Liver (tissue), 5 donors: Measurements from ENCODE around the gene ARAP2. TPM values are rescaled to one million over a fixed set of nuclear protein-coding genes. Genes with fewer than 3 reads are reported as not detected.

Experiments used
- RXRA ChIP-seq, 2 donors: IDR thresholded peaks; 2 replicates each; pipeline ENCODE4 v1.6.1; 2017 to 2018; ENCODE audit warnings: antibody characterized with exemption in 2 of 2, mild to moderate bottlenecking in 1 of 2
- polyA plus RNA-seq, 2 donors: library from polyadenylated mRNA; stranded (reverse) in 1 of 2; unstranded in 1 of 2; fragments of 200-250 nt in 1 of 2; fragments of >200 nt in 1 of 2; fragmentation: Nextera tagmentation in 1 of 2; extraction: Ambion mirVana in 1 of 2; gene quantifications; one replicate each; pipeline versions ENCODE4 v1.2.1 to v1.2.3, GENCODE V29; 2013 to 2015
- total RNA-seq, 2 donors: library from RNA; depleted of rRNA; stranded (reverse); fragments of >200 nt; gene quantifications; one replicate each; pipeline ENCODE4 v1.2.3, GENCODE V29; 2014
- TF ChIP-seq, protein P1 (sequence below): IDR thresholded peaks from 2 replicates; pipeline ENCODE4 v1.6.1; 2016; ENCODE audit warnings: antibody characterized with exemption
- TF ChIP-seq, protein P2 (sequence below): IDR thresholded peaks from 2 replicates; pipeline ENCODE4 v1.6.1; 2016; ENCODE audit warnings: antibody characterized with exemption, mild to moderate bottlenecking
- donor health status: healthy.
- donor health status: healthy.
- donor health status: healthy.

The ARAP2 gene
- total and polyA plus RNA-seq, 4 donors = 1.6 to 23.6 (median 5.4) TPM

DNA sequence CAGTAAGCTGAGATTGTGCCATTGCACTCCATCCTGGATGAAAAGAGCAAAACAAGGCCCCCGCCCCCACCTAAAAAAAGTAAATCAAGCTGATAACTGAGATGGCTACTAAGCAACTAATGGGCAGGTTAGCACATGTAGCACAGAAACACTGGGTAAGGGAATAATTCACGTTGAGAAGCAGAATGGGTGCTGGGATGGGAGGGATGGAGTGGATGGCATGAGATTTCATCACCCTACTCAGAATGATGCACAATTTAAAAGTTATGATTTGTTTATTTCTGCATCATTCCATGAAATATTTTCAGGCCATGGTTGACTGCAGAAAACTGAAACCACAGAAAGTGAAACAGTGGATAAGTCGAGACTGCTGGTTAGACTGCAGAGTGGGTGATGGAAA, 224.0 kb downstream of the ARAP2 start (continued):
- TF ChIP-seq, protein P1, sequence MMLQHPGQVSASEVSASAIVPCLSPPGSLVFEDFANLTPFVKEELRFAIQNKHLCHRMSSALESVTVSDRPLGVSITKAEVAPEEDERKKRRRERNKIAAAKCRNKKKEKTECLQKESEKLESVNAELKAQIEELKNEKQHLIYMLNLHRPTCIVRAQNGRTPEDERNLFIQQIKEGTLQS = no peak
- no peak for TF ChIP-seq RXRA (IDR thresholded peaks at IDR 0.05)
- TF ChIP-seq, protein P2, sequence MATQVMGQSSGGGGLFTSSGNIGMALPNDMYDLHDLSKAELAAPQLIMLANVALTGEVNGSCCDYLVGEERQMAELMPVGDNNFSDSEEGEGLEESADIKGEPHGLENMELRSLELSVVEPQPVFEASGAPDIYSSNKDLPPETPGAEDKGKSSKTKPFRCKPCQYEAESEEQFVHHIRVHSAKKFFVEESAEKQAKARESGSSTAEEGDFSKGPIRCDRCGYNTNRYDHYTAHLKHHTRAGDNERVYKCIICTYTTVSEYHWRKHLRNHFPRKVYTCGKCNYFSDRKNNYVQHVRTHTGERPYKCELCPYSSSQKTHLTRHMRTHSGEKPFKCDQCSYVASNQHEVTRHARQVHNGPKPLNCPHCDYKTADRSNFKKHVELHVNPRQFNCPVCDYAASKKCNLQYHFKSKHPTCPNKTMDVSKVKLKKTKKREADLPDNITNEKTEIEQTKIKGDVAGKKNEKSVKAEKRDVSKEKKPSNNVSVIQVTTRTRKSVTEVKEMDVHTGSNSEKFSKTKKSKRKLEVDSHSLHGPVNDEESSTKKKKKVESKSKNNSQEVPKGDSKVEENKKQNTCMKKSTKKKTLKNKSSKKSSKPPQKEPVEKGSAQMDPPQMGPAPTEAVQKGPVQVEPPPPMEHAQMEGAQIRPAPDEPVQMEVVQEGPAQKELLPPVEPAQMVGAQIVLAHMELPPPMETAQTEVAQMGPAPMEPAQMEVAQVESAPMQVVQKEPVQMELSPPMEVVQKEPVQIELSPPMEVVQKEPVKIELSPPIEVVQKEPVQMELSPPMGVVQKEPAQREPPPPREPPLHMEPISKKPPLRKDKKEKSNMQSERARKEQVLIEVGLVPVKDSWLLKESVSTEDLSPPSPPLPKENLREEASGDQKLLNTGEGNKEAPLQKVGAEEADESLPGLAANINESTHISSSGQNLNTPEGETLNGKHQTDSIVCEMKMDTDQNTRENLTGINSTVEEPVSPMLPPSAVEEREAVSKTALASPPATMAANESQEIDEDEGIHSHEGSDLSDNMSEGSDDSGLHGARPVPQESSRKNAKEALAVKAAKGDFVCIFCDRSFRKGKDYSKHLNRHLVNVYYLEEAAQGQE = no peak

Other genes with a start within 250 kb of the ARAP2 start
- under 1 TPM in 1 of 2 donors, not detected in 1; 0.42 TPM for gene DTHD1, start 37.1 kb upstream of the ARAP2 start, total RNA-seq
- under 1 TPM; 0.06 to 0.07 TPM for gene DTHD1, start 37.1 kb upstream of the ARAP2 start, polyA plus RNA-seq